ENCODE measurements around the gene FTH1. TPM values are rescaled to one million over a fixed set of nuclear protein-coding genes. Genes with fewer than 3 reads are reported as not detected.

Gene FTH1
- total and polyA plus RNA-seq, 2 of the 4 experiments (the other 2 are of a cell fraction), result 344 to 2,516 TPM

DNA sequence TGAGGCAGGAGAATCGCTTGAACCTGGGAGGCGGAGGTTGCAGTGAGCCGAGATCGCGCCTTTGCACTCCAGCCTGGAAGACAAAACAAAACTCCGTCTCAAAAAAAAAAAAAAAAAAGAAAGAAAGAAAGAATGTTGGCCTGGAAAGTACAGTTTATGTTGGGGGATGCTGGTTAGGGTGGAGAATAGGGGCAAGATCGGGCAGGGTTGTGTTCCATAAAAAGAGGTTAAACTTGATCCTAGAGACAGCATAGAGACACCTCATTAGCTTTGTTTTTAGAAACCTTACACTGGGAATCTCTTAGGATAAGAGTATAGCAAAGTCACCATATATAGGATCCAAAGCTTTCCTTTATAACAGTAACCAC, 1.9 kb upstream of the FTH1 start (continued):
- TF ChIP-seq CEBPB (IDR thresholded peaks at IDR 0.05; ENCODE audit: low read depth, low read length) (no peak), BHLHE40 (IDR thresholded peaks at IDR 0.05; ENCODE audit: low read depth, low read length) (no peak), NFE2L2 (IDR thresholded peaks at IDR 0.05; ENCODE audit: low read depth, low read length) (no peak), POLR2A (IDR thresholded peaks at IDR 0.05; ENCODE audit: low read depth, low read length) (no peak)
- TF ChIP-seq, protein P1, sequence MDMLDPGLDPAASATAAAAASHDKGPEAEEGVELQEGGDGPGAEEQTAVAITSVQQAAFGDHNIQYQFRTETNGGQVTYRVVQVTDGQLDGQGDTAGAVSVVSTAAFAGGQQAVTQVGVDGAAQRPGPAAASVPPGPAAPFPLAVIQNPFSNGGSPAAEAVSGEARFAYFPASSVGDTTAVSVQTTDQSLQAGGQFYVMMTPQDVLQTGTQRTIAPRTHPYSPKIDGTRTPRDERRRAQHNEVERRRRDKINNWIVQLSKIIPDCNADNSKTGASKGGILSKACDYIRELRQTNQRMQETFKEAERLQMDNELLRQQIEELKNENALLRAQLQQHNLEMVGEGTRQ (IDR thresholded peaks at IDR 0.05; ENCODE audit: low read depth, low read length), result no peak

DNA sequence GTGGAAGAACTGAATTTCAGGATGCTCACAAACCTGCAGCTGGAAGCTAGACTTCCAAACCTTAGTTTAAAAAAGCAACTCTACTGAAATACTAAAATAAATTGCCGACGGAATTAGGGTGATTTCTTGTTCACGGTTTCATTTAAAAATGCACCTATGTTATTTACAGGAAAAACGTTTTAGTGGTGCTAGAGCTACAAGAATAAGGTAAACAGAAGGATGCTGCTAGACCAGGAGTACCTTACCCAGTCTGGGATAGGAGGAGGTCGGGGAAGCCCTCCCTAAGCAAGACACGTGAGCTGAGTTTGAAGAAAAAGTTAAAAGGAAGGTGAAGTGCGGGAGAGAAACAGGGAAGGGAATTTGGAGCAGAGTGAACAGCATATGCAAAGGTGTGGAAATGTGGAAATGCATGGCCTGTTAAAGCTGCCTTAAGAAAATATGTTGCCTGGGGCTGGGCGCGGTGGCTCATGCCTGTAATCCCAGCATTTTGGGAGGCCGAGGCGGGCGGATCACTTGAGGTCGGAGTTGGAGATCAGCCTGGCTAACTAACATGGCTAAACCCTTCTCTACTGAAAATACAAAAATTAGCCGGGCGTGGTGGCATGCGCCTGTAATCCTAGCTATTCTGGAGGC, 1.4 kb upstream of the FTH1 start:
- Histone ChIP-seq H4K91ac (ENCODE audit: insufficient read depth, low read depth, low read length) (peak overlapping the region; percentile 99), H3K56ac (ENCODE audit: extremely low read depth, insufficient read depth, low read length) (peak overlapping the region; percentile 99; the same call in 1 of the 2 replicates), H4K5ac (ENCODE audit: low read depth, low read length) (peak overlapping the region; percentile 87), H3K36me3 (ENCODE audit: control insufficient read depth, insufficient read depth, low read length) (peaks cover 21% of the 10 kb centered on the region), H2AFZ (replicated peaks; ENCODE audit: low read length, poor library complexity) (peak overlapping the region; percentile 89), H3K14ac (replicated peaks; ENCODE audit: low read depth, low read length) (peak overlapping the region; percentile 100), H3K18ac (ENCODE audit: low read depth, low read length) (peak overlapping the region; percentile 85), H3K79me1 (ENCODE audit: low read depth in 1 of 2, low read length in 2 of 2) (peaks cover 15 to 66% of the 10 kb centered on the region in 2 experiments), H3K4me1 (ENCODE audit: control insufficient read depth, insufficient read depth, low read length) (peaks cover 32% of the 10 kb centered on the region), H3K23ac (ENCODE audit: low read depth, low read length) (peak overlapping the region; percentile 100), H2BK20ac (ENCODE audit: low read depth, low read length) (peak overlapping the region; percentile 88), H2AK5ac (ENCODE audit: low read depth, low read length) (peak overlapping the region; percentile 98), H3K9me3 (ENCODE audit: control insufficient read depth, insufficient read depth, low read length) (no peaks in the 10 kb centered on the region), H3K4ac (ENCODE audit: low read depth, low read length) (peak overlapping the region; percentile 99), H3K27ac (ENCODE audit: insufficient read depth, low read length) (peak overlapping the region; percentile 96), H3K4me2 (ENCODE audit: low read depth, low read length) (peak overlapping the region; percentile 90), H2BK120ac (ENCODE audit: low read depth, low read length) (peak overlapping the region; percentile 93), H3K4me3 (ENCODE audit: insufficient read depth, low read depth, low read length) (peak overlapping the region; percentile 62), H3K9ac (ENCODE audit: low read depth, low read length) (peak overlapping the region; percentile 94), H3K9me1 (ENCODE audit: insufficient read depth, low read length) (peaks cover 29% of the 10 kb centered on the region), H3K27me3 (ENCODE audit: control insufficient read depth, insufficient read depth, low read length) (no peaks in the 10 kb centered on the region), H4K20me1 (ENCODE audit: insufficient read depth, low read length) (peaks cover 34% of the 10 kb centered on the region), H4K8ac (ENCODE audit: low read depth in 2 of 2, low read length in 2 of 2) (peak overlapping the region; percentile 90 to 95), H2AK9ac (replicated peaks; ENCODE audit: low read depth, low read length, poor library complexity) (peak overlapping the region; percentile 99), H2BK5ac (ENCODE audit: low read depth, low read length, poor library complexity, severe bottlenecking) (peak overlapping the region; percentile 82), H2BK15ac (ENCODE audit: low read depth, low read length) (peak overlapping the region; percentile 90; the same call in 2 of the 3 replicates)
- ATAC-seq (ENCODE audit: low read depth) (no peak), DNase-seq (no peak)
- TF ChIP-seq NFE2L2 (IDR thresholded peaks at IDR 0.05; ENCODE audit: low read depth, low read length), result no peak
- dilution Hi-C loops (cut with HindIII; ENCODE audit: low sequenced_read_pairs, unreplicated experiment), result no loop called here
- 94 to 100% methylated on average over 1 to 6 of the region's 16 CpGs for WGBS, 2 experiments (ENCODE audit: extremely low coverage in 2 of 2, insufficient read length in 1 of 2)
- ChIA-PET POLR2A (ENCODE audit: unreplicated experiment) (interaction anchor here (0.6 to 0.7 kb wide), 2 partner anchors 8 to 110 kb away, joined by 4 to 10 read pairs; no protein-coding TSS in a partner anchor), CTCF (interaction anchor here (1.1 to 3.3 kb wide), 3 partner anchors 14 to 139 kb away, joined by 4 to 15 read pairs (median 4); no protein-coding TSS in a partner anchor)
- in situ Hi-C loops (cut with MboI; ENCODE audit: low sequenced_read_pairs), result loop anchor here (10.0 kb wide), 1 partner anchor 56 kb away; no protein-coding TSS in a partner anchor
- intact Hi-C loops (cut with micrococcal nuclease), result no loop called here
- no TSS peak for BruUV-seq (replicated peaks)

Data from IMR-90 (cell line).